Gastroesophageal sphincter (tissue), 4 donors: ENCODE results near the gene VPREB1. TPM values are rescaled to one million over a fixed set of nuclear protein-coding genes. Genes with fewer than 3 reads are reported as not detected.
"Not testable (repeated sequence)": the region's sequence is repeated elsewhere in the genome, so short reads cannot be mapped to it uniquely, and the experiment has no call there.

Source experiments
- ATAC-seq: fragments of 150-250 bp; one replicate; pipeline ENCODE4 v1.9.1; 2016; ENCODE audit warnings: mild to moderate bottlenecking, moderate library complexity
- H3K27ac ChIP-seq, 4 donors: fragments of 200-600 bp; sonication (generic) in 3 of 4; 1 replicate in 3 of 4; 2 replicates in 1 of 4; pipeline ENCODE4 v1.5.1; 2016 to 2019
- H3K27me3 ChIP-seq: fragments of 200-600 bp; sonication (generic); one replicate; pipeline ENCODE4 v1.5.1; 2019
- H3K36me3 ChIP-seq, 2 donors: fragments of 200-600 bp; sonication (generic); one replicate each; pipeline ENCODE4 v1.5.1; 2019; ENCODE audit warnings: control low read depth in 1 of 2
- H3K4me1 ChIP-seq, 3 donors: fragments of 200-600 bp; sonication (generic); 1 replicate in 2 of 3; 2 replicates in 1 of 3; pipeline ENCODE4 v1.5.1; 2016 to 2019; ENCODE audit warnings: control low read depth in 2 of 3
- H3K4me3 ChIP-seq, 2 donors: fragments of 200-600 bp; sonication (generic); one replicate each; pipeline ENCODE4 v1.5.1; 2019; ENCODE audit warnings: mild to moderate bottlenecking in 1 of 2, moderate library complexity in 1 of 2
- H3K9me3 ChIP-seq, 3 donors: fragments of 200-600 bp; sonication (generic); one replicate each; pipeline ENCODE4 v1.5.1; 2017 to 2019; ENCODE audit warnings: control low read depth in 2 of 3
- CTCF ChIP-seq, 4 experiments: fragments of 200-600 bp in 2 of 4; fragments of 450-650 bp in 2 of 4; sonication (generic) in 1 of 4; IDR thresholded peaks; one replicate each; pipeline ENCODE4 v1.5.1; 2017 to 2019; ENCODE audit warnings: antibody characterized with exemption in 4 of 4, mild to moderate bottlenecking in 2 of 4, moderate library complexity in 2 of 4
- EP300 ChIP-seq: sonication (generic); formaldehyde crosslinking; IDR thresholded peaks from one replicate; pipeline ENCODE4 v1.6.1; 2017; ENCODE audit warnings: antibody characterized with exemption, mild to moderate bottlenecking
- POLR2A ChIP-seq, 2 donors: fragments of 450-650 bp; IDR thresholded peaks; one replicate each; pipeline ENCODE4 v1.6.1; 2017; ENCODE audit warnings: antibody characterized with exemption in 2 of 2, mild to moderate bottlenecking in 2 of 2, moderate library complexity in 1 of 2
- POLR2AphosphoS5 ChIP-seq: sonication (generic); formaldehyde crosslinking; IDR thresholded peaks from one replicate; pipeline ENCODE4 v1.6.1; 2017; ENCODE audit warnings: antibody characterized with exemption
- WGBS, 2 donors: methylation state at CpG; one replicate each; pipeline ENCODE4 v1.1.5; 2018; ENCODE audit warnings: low coverage in 1 of 2; 5-methylcytosine and 5-hydroxymethylcytosine counted together
- total RNA-seq, 4 donors: library from RNA; depleted of rRNA; stranded (reverse); fragments of >200 nt; gene quantifications; one replicate each; pipeline ENCODE4 v1.1.0, GENCODE V29; 2016

VPREB1 gene
- total RNA-seq, 4 donors from 2014 or later = not detected

- ATAC-seq = no peak
- H3K4me1 ChIP-seq = no peaks in the 10 kb centered on the region
- H3K27ac ChIP-seq = no peak overlapping the region
- H3K36me3 ChIP-seq = no peaks in the 10 kb centered on the region
- H3K27me3 ChIP-seq = peaks cover 16% of the 10 kb centered on the region
- 65 to 71% methylated on average over 2 to 3 of the region's 5 CpGs for WGBS, 2 donors
- H3K4me3 ChIP-seq = no peak overlapping the region
- TF ChIP-seq EP300 (no peak), POLR2A (IDR thresholded peaks at IDR 0.05) (no peak), CTCF (IDR thresholded peaks at IDR 0.05) (no peak), POLR2AphosphoS5 (no peak)
- no peaks in the 10 kb centered on the region for H3K9me3 ChIP-seq
Measured at GRCh38 chr22:22214819-22215329, 29.7 kb upstream of the VPREB1 start.

GRCh38 chr22:22215659-22216449 lies 28.7 kb upstream of the VPREB1 start:
- Histone ChIP-seq H3K36me3 (no peaks in the 10 kb centered on the region), H3K4me3 (no peak overlapping the region), H3K27ac (no peak overlapping the region), H3K27me3 (peaks cover 7% of the 10 kb centered on the region), H3K4me1 (no peaks in the 10 kb centered on the region), H3K9me3 (no peaks in the 10 kb centered on the region)
- no peak for TF ChIP-seq POLR2AphosphoS5
- no peak for TF ChIP-seq POLR2A (IDR thresholded peaks at IDR 0.05)
- TF ChIP-seq EP300 = no peak
- no peak for TF ChIP-seq CTCF (IDR thresholded peaks at IDR 0.05)
- no peak for ATAC-seq
- WGBS, 2 donors = 72 to 100% methylated on average over 1 to 4 of the region's 5 CpGs

GRCh38 chr22:22216450-22216959 lies 28.1 kb upstream of the VPREB1 start:
- peaks cover under 1% of the 10 kb centered on the region for H3K27me3 ChIP-seq
- H3K4me1 ChIP-seq = no peaks in the 10 kb centered on the region
- ATAC-seq = no peak
- no peak for TF ChIP-seq EP300
- TF ChIP-seq POLR2AphosphoS5 = no peak
- TF ChIP-seq POLR2A (IDR thresholded peaks at IDR 0.05) = no peak
- no peak for TF ChIP-seq CTCF (IDR thresholded peaks at IDR 0.05)
- H3K9me3 ChIP-seq = no peaks in the 10 kb centered on the region
- H3K27ac ChIP-seq = no peak overlapping the region
- no peaks in the 10 kb centered on the region for H3K36me3 ChIP-seq
- no peak overlapping the region for H3K4me3 ChIP-seq
- 68 to 84% methylated on average over 3 to 4 of the region's 4 CpGs for WGBS, 2 donors

- H3K27me3 ChIP-seq = no peaks in the 10 kb centered on the region
- no peaks in the 10 kb centered on the region for H3K36me3 ChIP-seq
- no peak for ATAC-seq
- H3K4me1 ChIP-seq = no peaks in the 10 kb centered on the region
- TF ChIP-seq POLR2A (IDR thresholded peaks at IDR 0.05) = no peak
- no peak for TF ChIP-seq EP300
- no peaks in the 10 kb centered on the region for H3K9me3 ChIP-seq
- no peak overlapping the region for H3K4me3 ChIP-seq
- WGBS, 2 donors = 16 to 39% methylated on average over 4 of the region's 4 CpGs
- H3K27ac ChIP-seq = no peak overlapping the region
Measured at GRCh38 chr22:22218302-22218701, 26.3 kb upstream of the VPREB1 start.

- TF ChIP-seq POLR2A (IDR thresholded peaks at IDR 0.05) = no peak
- 92 to 93% methylated on average over 2 to 3 of the region's 6 CpGs for WGBS, 2 donors
- no peak for ATAC-seq
Measured at GRCh38 chr22:22219140-22219996, 25.2 kb upstream of the VPREB1 start.

GRCh38 chr22:22221043-22221442 lies 23.5 kb upstream of the VPREB1 start:
- not testable (repeated sequence) for H3K27me3 ChIP-seq, H3K4me3 ChIP-seq, H3K4me1 ChIP-seq, H3K9me3 ChIP-seq, ATAC-seq, H3K27ac ChIP-seq, H3K36me3 ChIP-seq
- no CpG with 5 or more reads among the region's 7 CpGs for WGBS, 2 donors

More at GRCh38 chr22:22219140-22219996, 25.2 kb upstream of the VPREB1 start:
- no peaks in the 10 kb centered on the region for H3K36me3 ChIP-seq
- H3K4me1 ChIP-seq = no peaks in the 10 kb centered on the region
- H3K27ac ChIP-seq = no peak overlapping the region
- H3K4me3 ChIP-seq = no peak overlapping the region
- H3K27me3 ChIP-seq = no peaks in the 10 kb centered on the region
- H3K9me3 ChIP-seq = no peaks in the 10 kb centered on the region
